ENCODE results near the gene CHIT1. TPM values are rescaled to one million over a fixed set of nuclear protein-coding genes. Genes with fewer than 3 reads are reported as not detected.

The CHIT1 gene
- total RNA-seq, 1 donor from 2014 or later, result not detected

DNA sequence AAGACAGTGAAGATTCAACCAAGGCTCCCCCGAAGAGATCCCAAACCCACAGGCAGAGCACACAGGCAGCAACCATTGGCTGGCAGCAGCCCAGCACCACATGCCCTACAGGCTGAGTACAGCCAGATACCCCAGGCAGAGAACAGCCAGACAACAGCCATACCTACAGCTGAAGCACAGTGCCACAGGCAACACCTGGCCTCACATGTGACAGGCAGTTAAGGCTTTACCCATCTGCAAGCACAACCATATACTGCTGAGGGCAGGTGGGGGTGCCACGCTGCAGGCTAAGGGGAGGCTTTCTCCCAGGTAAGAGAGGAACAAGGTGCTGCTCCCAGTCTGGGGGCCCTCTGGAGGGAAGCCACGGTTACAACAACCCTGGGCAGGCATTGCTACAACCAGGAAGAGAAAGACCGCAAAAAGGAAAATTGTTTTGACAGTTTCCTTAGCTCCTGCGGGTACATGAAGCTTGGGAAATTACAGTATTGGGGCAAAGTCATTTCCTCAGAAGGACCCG, 12.3 kb downstream of the CHIT1 start:
- H3K4me3 ChIP-seq, result no peak overlapping the region
- H3K27me3 ChIP-seq, result no peaks in the 10 kb centered on the region
- TF ChIP-seq, protein P1, sequence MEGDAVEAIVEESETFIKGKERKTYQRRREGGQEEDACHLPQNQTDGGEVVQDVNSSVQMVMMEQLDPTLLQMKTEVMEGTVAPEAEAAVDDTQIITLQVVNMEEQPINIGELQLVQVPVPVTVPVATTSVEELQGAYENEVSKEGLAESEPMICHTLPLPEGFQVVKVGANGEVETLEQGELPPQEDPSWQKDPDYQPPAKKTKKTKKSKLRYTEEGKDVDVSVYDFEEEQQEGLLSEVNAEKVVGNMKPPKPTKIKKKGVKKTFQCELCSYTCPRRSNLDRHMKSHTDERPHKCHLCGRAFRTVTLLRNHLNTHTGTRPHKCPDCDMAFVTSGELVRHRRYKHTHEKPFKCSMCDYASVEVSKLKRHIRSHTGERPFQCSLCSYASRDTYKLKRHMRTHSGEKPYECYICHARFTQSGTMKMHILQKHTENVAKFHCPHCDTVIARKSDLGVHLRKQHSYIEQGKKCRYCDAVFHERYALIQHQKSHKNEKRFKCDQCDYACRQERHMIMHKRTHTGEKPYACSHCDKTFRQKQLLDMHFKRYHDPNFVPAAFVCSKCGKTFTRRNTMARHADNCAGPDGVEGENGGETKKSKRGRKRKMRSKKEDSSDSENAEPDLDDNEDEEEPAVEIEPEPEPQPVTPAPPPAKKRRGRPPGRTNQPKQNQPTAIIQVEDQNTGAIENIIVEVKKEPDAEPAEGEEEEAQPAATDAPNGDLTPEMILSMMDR (IDR thresholded peaks at IDR 0.05), result no peak
- intact Hi-C loops (cut with DNase I), result no loop called here
- no peaks in the 10 kb centered on the region for H3K36me3 ChIP-seq
- no peak overlapping the region for H3K27ac ChIP-seq
- no peaks in the 10 kb centered on the region for H3K9me3 ChIP-seq
- H3K4me1 ChIP-seq, result no peaks in the 10 kb centered on the region
- DNase-seq (ENCODE audit: low spot score in 2 of 2), result no peak

DNA sequence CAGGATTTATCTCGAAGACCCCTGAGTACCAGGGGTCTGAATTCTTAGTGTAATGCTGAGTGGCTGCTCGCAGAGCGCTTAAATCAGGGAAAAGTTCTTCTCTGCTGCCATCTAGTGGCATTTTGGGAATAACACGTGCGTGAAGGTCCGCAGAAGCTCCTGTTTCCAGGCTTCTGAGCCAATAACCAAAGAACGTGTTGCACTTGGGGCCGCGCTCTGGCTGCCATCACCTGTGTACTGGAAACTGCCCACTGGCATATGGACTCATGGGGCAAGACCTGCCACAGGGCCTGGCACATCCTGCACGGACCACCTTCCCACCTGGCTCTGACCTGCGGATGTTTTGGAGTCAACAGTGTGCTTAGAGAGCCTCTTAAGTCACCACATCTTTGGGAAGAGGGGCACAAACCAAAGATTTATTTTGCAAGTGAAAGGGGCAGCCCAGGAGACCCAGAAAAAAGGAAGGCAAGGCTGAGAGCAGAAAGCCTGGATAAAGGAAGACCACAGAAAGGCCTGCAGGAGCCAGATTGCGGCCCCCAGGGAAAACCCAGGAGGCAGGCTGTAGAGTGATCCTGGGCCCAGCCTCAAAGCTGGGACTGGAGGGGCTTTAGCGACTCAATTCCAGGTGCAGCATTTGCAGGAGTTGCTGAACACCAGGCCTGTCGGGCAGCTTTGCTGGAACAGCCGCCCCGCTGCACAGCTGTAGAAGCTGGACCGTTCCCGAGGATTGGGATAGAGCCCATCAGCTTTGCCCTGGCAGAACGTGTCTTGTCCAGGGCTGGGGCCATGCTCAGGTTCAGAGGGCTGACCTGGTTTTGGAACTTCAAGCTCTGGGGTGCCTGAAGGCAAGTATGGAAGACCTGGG, 13.0 kb downstream of the CHIT1 start:
- Histone ChIP-seq H3K27me3 (no peaks in the 10 kb centered on the region), H3K36me3 (no peaks in the 10 kb centered on the region), H3K9me3 (no peaks in the 10 kb centered on the region), H3K27ac (no peak overlapping the region), H3K4me3 (no peak overlapping the region), H3K4me1 (no peaks in the 10 kb centered on the region)
- TF ChIP-seq, protein P1 (IDR thresholded peaks at IDR 0.05), result peak; percentile 75 to 88 (median 76)
- DNase-seq (ENCODE audit: low spot score in 2 of 2), result peak in 1 of 2 donors; percentile 74
- intact Hi-C loops (cut with DNase I), result loop anchor here (1.0 kb wide), 2 partner anchors 98 to 177 kb away; no protein-coding TSS in a partner anchor

DNA sequence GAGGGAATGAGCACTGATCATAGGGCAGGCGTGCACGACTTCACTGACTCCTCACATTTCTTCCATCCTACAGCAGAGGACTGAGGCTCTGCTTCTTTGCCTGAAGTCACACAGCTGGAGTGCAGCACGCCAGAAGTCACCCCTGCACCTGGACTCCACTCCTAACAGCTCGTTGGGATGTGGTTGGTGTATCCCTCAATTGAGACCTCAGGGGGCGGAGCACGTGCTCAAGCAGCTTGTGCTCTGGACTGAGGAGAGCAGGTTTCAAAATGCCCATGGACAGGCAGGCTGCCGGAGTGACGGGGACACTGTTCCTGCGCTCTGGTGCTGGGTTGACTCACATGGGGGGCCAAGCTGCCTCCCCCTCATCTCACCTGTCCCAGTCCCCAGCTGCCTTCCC, 13.9 kb downstream of the CHIT1 start:
- TF ChIP-seq, protein P1 (IDR thresholded peaks at IDR 0.05), result no peak
- H3K4me1 ChIP-seq, result no peaks in the 10 kb centered on the region
- intact Hi-C loops (cut with DNase I), result no loop called here
- H3K36me3 ChIP-seq, result no peaks in the 10 kb centered on the region
- H3K27me3 ChIP-seq, result no peaks in the 10 kb centered on the region
- H3K27ac ChIP-seq, result no peak overlapping the region
- no peak for DNase-seq (ENCODE audit: low spot score in 2 of 2)
- no peak overlapping the region for H3K4me3 ChIP-seq
- no peaks in the 10 kb centered on the region for H3K9me3 ChIP-seq

DNA sequence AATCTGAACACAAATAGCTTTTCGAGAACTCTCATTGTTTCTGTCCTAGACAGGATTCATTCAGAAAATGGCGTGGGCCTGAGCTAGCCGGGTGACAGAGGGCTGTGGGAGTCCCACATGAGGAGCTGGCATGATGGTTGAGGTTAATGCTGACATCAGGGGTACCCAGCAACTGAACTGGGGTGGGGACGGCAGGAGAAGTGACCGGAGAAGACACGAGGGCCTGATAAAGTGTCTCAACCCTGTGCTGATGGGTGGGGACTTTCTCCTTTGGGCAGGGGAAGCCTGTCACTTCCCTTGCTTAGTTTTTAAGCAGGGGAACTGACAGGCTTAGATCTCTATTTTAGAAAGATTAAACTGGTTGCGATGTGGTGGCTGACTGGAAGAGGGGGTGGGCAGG, 14.6 kb downstream of the CHIT1 start:
- no peaks in the 10 kb centered on the region for H3K27me3 ChIP-seq
- TF ChIP-seq, protein P1 (IDR thresholded peaks at IDR 0.05), result no peak
- no peak overlapping the region for H3K4me3 ChIP-seq
- intact Hi-C loops (cut with DNase I), result no loop called here
- no peaks in the 10 kb centered on the region for H3K4me1 ChIP-seq
- no peaks in the 10 kb centered on the region for H3K9me3 ChIP-seq
- H3K36me3 ChIP-seq, result no peaks in the 10 kb centered on the region
- no peak for DNase-seq (ENCODE audit: low spot score in 2 of 2)
- no peak overlapping the region for H3K27ac ChIP-seq

DNA sequence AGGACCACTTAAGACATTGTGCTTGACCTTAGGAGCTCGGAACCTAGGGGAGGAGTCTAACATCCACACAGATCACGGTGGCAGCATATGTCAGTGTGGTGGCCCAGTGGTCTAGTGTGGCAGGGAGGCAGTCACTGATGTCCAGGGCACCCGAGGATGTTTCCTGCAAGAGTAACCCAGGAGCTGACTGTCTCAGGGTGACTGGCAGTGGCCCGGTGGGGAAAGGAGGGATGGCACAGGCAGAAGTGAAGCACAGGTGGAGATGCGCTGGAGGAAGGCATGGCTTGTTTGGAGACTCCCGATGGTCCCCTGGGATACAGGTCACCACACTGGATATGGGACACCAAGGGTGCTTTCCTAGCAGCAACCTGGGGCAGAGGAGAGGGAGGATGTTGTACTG, 16.3 kb downstream of the CHIT1 start:
- H3K27ac ChIP-seq, result no peak overlapping the region
- H3K4me3 ChIP-seq, result no peak overlapping the region
- peak in 1 of 2 donors; percentile 30 for DNase-seq (ENCODE audit: low spot score in 2 of 2)
- no peaks in the 10 kb centered on the region for H3K27me3 ChIP-seq
- H3K4me1 ChIP-seq, result no peaks in the 10 kb centered on the region
- H3K36me3 ChIP-seq, result no peaks in the 10 kb centered on the region
- intact Hi-C loops (cut with DNase I), result no loop called here
- TF ChIP-seq, protein P1 (IDR thresholded peaks at IDR 0.05), result no peak
- no peaks in the 10 kb centered on the region for H3K9me3 ChIP-seq
